Mucosa of stomach (tissue), 1 donor: ENCODE measurements around the gene TAOK3.
"Not testable (repeated sequence)": the region's sequence is repeated elsewhere in the genome, so short reads cannot be mapped to it uniquely, and the experiment has no call there.

Experiments
- H3K27me3 ChIP-seq: one replicate; pipeline ENCODE4 v1.7.0; 2013; ENCODE audit warnings: mild to moderate bottlenecking, low read length; ENCODE audit not compliant: control insufficient read depth, insufficient read depth
- H3K36me3 ChIP-seq: one replicate; pipeline ENCODE4 v1.7.0; 2013; ENCODE audit warnings: low read length; ENCODE audit not compliant: control insufficient read depth, insufficient read depth
- H3K4me1 ChIP-seq: one replicate; pipeline ENCODE4 v1.7.0; 2013; ENCODE audit warnings: mild to moderate bottlenecking, low read length; ENCODE audit not compliant: control insufficient read depth, insufficient read depth
- H3K4me3 ChIP-seq: one replicate; pipeline ENCODE4 v1.7.0; 2013; ENCODE audit warnings: low read length
- H3K9ac ChIP-seq: one replicate; pipeline ENCODE4 v1.7.0; 2013; ENCODE audit warnings: mild to moderate bottlenecking, low read length, moderate library complexity
- H3K9me3 ChIP-seq: one replicate; pipeline ENCODE4 v1.7.0; 2013; ENCODE audit warnings: mild to moderate bottlenecking, low read length, moderate library complexity; ENCODE audit not compliant: control insufficient read depth
- donor health status: Pancreatic carcinoma.

Gene TAOK3

GRCh38 chr12:118328486-118329330, 44.0 kb downstream of the TAOK3 start:
- Histone ChIP-seq H3K9ac (peak overlapping the region; percentile 4), H3K36me3 (no peaks in the 10 kb centered on the region), H3K4me1 (peaks cover 12% of the 10 kb centered on the region), H3K27me3 (no peaks in the 10 kb centered on the region), H3K9me3 (no peaks in the 10 kb centered on the region), H3K4me3 (no peak overlapping the region)

GRCh38 chr12:118327391-118327790, 45.3 kb downstream of the TAOK3 start:
- H3K36me3 ChIP-seq: no peaks in the 10 kb centered on the region
- H3K27me3 ChIP-seq: no peaks in the 10 kb centered on the region

GRCh38 chr12:118326991-118327390, 45.7 kb downstream of the TAOK3 start:
- Histone ChIP-seq H3K9me3 (no peaks in the 10 kb centered on the region), H3K36me3 (no peaks in the 10 kb centered on the region), H3K4me1 (peaks cover 12% of the 10 kb centered on the region), H3K27me3 (no peaks in the 10 kb centered on the region), H3K4me3 (no peak overlapping the region), H3K9ac (no peak overlapping the region)

More at GRCh38 chr12:118327391-118327790, 45.3 kb downstream of the TAOK3 start:
- Histone ChIP-seq H3K4me1 (peaks cover 12% of the 10 kb centered on the region), H3K4me3 (no peak overlapping the region), H3K9ac (no peak overlapping the region), H3K9me3 (no peaks in the 10 kb centered on the region)

DNA sequence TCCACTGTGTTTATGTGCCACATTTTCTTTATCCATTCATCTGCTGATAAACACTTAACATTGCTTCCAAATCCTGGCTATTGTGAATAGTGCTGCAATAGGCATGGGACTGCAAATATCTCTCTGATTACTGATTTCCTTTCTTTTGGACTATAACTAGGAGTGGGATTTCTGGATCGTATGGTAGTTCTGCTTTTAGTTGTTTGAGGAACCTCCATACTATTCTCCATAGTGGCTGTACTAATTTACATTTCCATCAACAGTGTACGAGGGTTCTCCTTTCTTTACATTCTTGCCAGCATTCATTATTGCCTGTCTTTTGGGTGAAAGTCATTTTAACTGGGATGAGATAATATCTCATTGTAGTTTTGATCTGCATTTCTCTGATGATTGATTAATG, 47.6 kb downstream of the TAOK3 start:
- no peaks in the 10 kb centered on the region for H3K9me3 ChIP-seq
- H3K36me3 ChIP-seq: no peaks in the 10 kb centered on the region
- H3K4me1 ChIP-seq: peaks cover under 1% of the 10 kb centered on the region
- H3K27me3 ChIP-seq: no peaks in the 10 kb centered on the region
- no peak overlapping the region for H3K9ac ChIP-seq
- H3K4me3 ChIP-seq: no peak overlapping the region

GRCh38 chr12:118319627-118320026, 53.1 kb downstream of the TAOK3 start:
- Histone ChIP-seq H3K4me1 (no peaks in the 10 kb centered on the region), H3K9ac (no peak overlapping the region), H3K4me3 (no peak overlapping the region), H3K36me3 (no peaks in the 10 kb centered on the region), H3K27me3 (no peaks in the 10 kb centered on the region), H3K9me3 (no peaks in the 10 kb centered on the region)

DNA sequence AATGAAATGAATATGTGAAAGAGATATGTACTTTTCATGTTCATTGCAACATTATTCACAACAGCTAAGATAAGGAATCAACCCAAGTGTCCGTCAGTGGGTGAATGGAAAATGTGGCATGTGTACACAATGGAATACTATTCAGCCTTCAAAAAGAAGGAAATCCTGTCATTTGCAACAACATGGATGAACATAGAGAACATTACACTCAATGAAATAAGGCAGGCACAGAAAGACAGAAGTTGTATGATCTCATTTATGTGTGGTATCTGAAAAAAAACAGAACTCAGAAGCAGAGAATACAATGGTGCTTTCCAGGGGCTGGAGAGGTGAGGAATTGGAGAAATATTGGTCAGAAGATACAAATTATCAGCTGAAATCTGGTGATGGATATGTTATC, 54.0 kb downstream of the TAOK3 start:
- no peaks in the 10 kb centered on the region for H3K36me3 ChIP-seq

DNA sequence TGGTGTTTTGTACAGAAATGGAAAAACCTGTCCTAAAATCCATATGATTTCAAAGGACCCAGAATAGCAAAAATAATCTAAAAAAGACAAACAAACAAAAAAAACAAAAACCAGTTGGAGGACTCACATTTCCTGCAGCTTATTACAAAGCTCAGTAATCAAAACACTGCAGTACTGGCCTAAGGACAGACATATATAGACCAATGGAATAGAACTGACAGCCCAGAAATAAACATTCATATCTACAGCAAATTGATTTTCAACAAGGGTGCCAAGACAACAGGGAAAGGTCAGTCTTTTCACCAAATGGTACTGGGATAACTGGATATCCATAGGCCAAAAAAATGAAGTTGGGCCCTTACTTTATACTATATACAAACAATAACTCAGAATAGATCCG, 55.0 kb downstream of the TAOK3 start:
- Histone ChIP-seq H3K4me1 (no peaks in the 10 kb centered on the region), H3K27me3 (no peaks in the 10 kb centered on the region), H3K9ac (no peak overlapping the region), H3K36me3 (no peaks in the 10 kb centered on the region), H3K9me3 (no peaks in the 10 kb centered on the region), H3K4me3 (no peak overlapping the region)

More for the DNA sequence above, 54.0 kb downstream of the TAOK3 start:
- H3K9me3 ChIP-seq: no peaks in the 10 kb centered on the region
- H3K27me3 ChIP-seq: no peaks in the 10 kb centered on the region
- H3K4me1 ChIP-seq: no peaks in the 10 kb centered on the region
- H3K9ac ChIP-seq: no peak overlapping the region
- no peak overlapping the region for H3K4me3 ChIP-seq

GRCh38 chr12:118315821-118316220, 56.9 kb downstream of the TAOK3 start:
- H3K27me3 ChIP-seq: no peaks in the 10 kb centered on the region

DNA sequence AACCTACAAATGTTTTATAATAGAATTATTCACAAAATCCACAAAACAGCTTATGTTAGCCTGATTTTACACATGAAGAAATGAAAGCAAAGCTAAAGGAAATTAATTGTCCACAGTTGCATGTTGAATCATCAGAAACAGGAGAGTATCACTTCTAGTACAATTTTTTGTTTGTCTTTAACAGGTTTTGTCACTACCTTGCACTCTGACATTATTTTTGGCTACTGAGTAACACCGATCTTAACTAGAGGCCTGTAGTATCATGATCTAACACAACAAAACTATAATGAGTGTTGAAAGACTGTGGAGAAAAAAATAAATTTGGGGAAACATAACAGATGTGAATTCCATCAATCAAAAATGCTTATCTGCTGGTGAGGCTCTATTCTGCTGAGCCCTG, 60.1 kb downstream of the TAOK3 start:
- no peaks in the 10 kb centered on the region for H3K36me3 ChIP-seq
- no peaks in the 10 kb centered on the region for H3K4me1 ChIP-seq
- no peak overlapping the region for H3K4me3 ChIP-seq
- no peak overlapping the region for H3K9ac ChIP-seq
- H3K27me3 ChIP-seq: no peaks in the 10 kb centered on the region
- no peaks in the 10 kb centered on the region for H3K9me3 ChIP-seq

More at GRCh38 chr12:118315821-118316220, 56.9 kb downstream of the TAOK3 start:
- no peaks in the 10 kb centered on the region for H3K36me3 ChIP-seq
- H3K9ac ChIP-seq: no peak overlapping the region
- H3K4me3 ChIP-seq: no peak overlapping the region
- no peaks in the 10 kb centered on the region for H3K9me3 ChIP-seq
- H3K4me1 ChIP-seq: no peaks in the 10 kb centered on the region

- Histone ChIP-seq H3K36me3 (no peaks in the 10 kb centered on the region), H3K9me3 (no peaks in the 10 kb centered on the region), H3K27me3 (no peaks in the 10 kb centered on the region), H3K9ac (no peak overlapping the region), H3K4me1 (no peaks in the 10 kb centered on the region), H3K4me3 (no peak overlapping the region)
These were observed 61.0 kb downstream of the TAOK3 start for GRCh38 chr12:118311666-118312065.

DNA sequence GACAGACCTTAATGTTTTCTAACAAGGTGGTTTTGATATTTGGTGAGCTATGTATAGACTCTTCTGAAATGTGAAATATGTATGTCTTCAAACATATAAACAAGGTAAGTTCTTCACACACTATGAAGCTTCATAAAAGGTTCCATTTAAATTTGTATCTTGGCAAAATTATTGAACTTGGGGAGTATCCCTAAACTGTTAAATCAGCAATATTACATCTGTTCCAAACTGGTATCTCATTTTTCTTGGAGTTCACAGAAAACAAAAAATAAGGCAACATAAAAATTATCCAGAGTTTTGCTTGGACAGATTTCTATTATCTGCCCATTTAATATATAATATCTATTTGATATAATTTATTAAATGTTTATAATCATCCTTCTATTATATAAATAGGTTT, 62.4 kb downstream of the TAOK3 start:
- Histone ChIP-seq H3K27me3 (no peaks in the 10 kb centered on the region), H3K4me1 (no peaks in the 10 kb centered on the region), H3K36me3 (no peaks in the 10 kb centered on the region), H3K9me3 (no peaks in the 10 kb centered on the region), H3K4me3 (no peak overlapping the region), H3K9ac (no peak overlapping the region)

DNA sequence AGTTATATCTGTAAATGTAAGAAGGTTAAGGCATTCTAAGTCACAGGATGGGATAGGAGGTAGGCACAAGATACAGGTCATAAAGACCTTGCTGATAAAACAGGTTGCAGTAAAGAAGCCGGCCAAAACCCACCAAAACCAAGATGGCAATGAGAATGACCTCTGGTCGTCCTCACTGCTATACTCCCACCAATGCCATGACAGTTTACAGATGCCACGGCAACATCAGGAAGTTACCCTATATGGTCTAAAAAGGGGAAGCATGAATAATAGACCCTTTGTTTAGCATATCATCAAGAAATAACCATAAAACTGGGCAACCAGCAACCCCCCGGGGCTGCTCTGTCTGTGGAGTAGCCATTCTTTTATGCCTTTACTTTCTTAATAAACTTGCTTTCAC, 64.7 kb downstream of the TAOK3 start:
- H3K9me3 ChIP-seq, H3K4me1 ChIP-seq, H3K9ac ChIP-seq, H3K4me3 ChIP-seq, H3K27me3 ChIP-seq, H3K36me3 ChIP-seq: not testable (repeated sequence)
